Frontal cortex (tissue), 4 donors: ENCODE measurements around the gene CDKN2A. TPM values are rescaled to one million over a fixed set of nuclear protein-coding genes. Genes with fewer than 3 reads are reported as not detected.

Experiments used
- DNase-seq, 2 donors: peaks; one replicate each; pipeline ENCODE4 v3.0.0; 2012; ENCODE audit warnings: low spot score in 2 of 2
- FAIRE-seq: peaks from 2 replicates; lab custom pipeline; 2012; peaks lifted over from hg19 to GRCh38; lab: Jason Lieb, UNC
- total RNA-seq: library from RNA; depleted of rRNA; stranded (reverse); fragments of >200 nt; gene quantifications from one replicate; pipeline ENCODE4 v1.2.3, GENCODE V29; 2014
- donor health status: control.
- donor health status: control.
- donor health status: control.

The CDKN2A gene
- total RNA-seq, 1 donor from 2014 or later: under 0.01 TPM

DNA sequence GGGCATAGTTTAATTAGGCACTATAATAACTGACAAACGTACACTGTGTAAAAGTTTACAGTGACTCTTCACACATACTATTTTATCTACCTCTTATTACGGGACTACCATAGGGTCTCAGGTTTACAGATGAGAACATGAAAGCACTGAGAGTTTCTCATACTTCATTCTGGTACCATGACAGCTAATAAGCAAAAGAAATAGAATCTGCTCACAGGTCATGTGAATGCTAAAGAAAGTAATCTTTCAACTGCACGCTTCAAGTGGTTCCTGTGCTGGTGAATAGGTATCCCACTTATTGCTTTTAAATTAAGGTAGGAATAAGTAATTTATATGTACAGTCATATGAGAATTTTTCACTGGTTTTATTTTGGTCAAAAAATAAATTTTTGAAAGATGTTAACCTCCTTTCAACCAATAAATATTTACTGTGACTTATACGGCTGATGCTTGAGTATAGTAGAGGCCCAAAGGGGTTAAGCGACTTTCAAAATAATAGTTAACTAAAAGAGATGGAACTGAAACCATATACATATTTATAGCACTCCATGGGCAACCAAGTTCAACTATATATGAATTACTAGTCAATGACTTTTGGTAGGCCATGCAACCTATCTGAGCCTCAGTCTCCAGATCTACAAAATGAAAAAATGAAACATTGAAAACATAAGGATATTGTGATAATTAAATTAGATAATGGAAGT, 8.1 kb downstream of the CDKN2A start:
- no peak for FAIRE-seq
- DNase-seq: no peak

DNA sequence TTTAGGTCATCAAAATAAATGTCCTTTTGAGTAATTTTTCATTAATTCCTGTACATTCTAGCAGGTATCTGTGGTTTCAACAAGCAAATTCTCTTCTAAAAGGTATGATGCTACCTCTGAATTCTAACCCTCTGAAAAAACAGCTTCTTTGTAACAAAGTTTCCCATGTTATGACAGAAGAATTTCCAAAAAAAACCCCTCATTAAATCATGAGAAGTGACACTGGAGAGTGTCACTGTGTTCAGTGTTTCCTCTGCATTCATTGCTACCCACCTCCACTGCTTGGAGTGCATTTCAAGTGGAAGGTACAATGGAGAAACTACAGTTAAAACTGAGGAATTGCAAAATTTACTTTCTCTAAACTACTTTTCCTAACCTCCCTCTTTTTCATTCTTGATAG, 10.1 kb downstream of the CDKN2A start:
- no peak for FAIRE-seq
- no peak for DNase-seq

DNA sequence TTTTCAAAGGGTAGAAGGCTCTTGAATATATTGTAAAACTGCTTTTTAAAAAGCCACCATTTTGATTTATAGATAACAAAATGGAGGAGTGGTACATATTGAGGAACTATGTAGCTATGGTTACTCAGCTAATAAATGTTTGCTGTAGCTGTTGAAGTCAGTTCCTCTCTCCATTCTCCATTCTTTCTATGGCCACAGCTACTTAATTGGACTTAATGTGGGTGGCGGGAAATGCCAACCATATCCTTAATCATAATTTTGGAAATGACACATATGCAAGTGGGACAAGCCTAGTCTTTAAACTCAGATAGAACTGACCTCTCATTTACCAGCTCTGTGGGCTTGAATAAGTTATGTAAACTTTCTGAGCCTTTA, 10.6 kb downstream of the CDKN2A start:
- no peak for FAIRE-seq

DNA sequence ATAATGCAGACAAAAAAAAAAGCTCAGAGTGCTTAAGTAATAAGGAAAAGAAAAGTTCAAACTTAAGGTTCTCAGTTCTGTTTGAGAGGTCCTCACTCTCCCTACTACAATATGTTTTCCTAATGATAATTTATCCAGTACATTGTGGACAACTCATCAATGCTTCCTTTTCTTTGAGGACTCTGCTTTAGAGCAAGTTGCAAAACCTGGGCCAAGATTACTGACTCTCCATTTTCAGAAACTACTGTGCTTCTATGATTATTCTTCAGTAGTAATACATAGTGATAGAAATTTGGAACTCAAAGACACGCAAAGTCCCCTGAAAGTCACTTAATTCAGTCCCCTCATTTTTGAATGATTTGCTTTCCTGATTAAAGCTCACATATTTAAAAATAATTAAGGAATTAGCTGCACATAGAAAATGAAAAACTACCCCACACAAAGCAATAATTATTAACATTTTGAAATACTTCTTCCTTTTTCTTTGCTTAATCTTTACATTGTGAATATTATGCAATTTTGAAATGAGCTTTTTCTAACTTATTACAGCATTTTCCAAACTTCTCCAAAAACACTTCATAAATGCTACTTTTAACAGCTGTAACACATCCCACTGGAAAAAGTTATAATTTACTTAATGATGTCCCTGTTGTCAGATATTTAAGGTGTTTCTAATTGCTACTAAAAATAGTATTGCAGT, 11.2 kb downstream of the CDKN2A start:
- no peak for FAIRE-seq
- DNase-seq: no peak

More for the DNA sequence above, 10.6 kb downstream of the CDKN2A start:
- no peak for DNase-seq

DNA sequence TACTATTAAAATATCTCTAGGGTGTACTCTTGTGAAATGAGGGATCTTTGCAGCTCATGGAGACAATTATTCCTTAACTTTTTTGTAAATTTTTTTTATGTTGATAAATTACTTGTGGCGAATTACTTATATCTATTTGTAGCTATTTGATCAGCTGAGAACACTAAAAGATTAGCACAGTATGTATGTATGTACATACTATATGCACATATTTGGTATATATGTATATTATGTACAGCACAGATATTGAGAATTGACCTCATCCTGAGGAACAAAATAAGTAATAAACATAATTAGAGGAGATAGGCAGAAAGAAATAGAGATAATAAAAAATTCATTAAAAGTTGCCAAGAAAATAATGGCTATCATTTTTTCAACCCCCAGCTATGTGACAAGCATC, 11.8 kb downstream of the CDKN2A start:
- FAIRE-seq (no peak), DNase-seq (no peak)

DNA sequence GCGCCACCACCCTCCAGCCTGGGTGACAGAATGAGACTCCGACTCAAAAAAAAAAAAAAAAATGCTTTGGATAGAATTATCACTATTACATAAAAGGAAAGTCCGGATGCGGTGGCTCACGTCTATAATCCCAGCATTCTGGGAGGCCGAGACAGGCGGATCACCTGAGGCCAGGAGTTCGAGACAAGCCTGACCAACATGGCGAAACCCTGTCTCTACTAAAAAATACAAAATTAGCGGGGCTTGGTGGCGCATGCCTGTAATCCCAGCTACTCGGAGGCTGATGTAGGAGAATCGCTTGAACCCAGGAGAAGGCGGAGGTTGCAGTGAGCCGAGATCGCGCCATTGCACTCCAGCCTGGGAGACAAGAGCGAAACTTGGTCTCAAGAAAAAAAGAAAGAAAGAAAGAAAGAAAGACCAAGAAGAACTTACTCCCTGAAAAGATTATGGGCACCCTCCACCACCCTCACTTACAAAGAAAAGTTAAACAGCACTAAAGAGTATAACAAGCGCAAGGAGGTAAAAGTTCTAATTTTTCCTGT, 17.8 kb downstream of the CDKN2A start:
- DNase-seq: no peak
- no peak for FAIRE-seq

DNA sequence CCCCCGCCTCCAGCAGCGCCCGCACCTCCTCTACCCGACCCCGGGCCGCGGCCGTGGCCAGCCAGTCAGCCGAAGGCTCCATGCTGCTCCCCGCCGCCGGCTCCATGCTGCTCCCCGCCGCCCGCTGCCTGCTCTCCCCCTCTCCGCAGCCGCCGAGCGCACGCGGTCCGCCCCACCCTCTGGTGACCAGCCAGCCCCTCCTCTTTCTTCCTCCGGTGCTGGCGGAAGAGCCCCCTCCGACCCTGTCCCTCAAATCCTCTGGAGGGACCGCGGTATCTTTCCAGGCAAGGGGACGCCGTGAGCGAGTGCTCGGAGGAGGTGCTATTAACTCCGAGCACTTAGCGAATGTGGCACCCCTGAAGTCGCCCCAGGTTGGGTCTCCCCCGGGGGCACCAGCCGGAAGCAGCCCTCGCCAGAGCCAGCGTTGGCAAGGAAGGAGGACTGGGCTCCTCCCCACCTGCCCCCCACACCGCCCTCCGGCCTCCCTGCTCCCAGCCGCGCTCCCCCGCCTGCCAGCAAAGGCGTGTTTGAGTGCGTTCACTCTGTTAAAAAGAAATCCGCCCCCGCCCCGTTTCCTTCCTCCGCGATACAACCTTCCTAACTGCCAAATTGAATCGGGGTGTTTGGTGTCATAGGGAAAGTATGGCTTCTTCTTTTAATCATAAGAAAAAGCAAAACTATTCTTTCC, 19.3 kb downstream of the CDKN2A start:
- DNase-seq: peak in 1 of 2 donors; percentile 30
- no peak for FAIRE-seq

DNA sequence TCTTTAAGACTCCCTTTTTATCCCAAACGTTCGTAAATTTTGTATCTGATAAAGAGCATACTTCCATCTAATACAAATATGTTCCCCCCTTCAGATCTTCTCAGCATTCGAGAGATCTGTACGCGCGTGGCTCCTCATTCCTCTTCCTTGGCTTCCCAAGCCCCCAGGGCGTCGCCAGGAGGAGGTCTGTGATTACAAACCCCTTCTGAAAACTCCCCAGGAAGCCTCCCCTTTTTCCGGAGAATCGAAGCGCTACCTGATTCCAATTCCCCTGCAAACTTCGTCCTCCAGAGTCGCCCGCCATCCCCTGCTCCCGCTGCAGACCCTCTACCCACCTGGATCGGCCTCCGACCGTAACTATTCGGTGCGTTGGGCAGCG, 19.9 kb downstream of the CDKN2A start:
- DNase-seq: no peak
- FAIRE-seq: no peak

DNA sequence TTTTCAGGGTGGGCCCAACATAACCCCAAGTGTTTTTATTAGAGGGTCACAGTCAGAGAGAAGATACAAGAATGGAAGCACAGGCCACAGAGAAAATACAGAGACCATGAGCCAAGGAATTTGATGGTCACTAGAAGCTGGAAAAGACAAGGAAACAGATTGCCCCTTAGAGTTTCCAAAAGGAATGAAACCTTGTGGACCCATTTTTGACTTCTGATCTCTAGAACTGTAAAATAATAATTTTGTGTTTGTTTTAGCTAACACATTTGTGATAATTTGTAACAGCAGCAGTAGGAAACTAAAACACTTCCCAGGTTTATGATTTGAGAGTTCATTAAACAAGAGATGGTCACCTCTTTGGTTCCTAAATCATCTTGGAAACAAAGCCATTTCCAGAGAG, 21.8 kb downstream of the CDKN2A start:
- DNase-seq (no peak), FAIRE-seq (no peak)

DNA sequence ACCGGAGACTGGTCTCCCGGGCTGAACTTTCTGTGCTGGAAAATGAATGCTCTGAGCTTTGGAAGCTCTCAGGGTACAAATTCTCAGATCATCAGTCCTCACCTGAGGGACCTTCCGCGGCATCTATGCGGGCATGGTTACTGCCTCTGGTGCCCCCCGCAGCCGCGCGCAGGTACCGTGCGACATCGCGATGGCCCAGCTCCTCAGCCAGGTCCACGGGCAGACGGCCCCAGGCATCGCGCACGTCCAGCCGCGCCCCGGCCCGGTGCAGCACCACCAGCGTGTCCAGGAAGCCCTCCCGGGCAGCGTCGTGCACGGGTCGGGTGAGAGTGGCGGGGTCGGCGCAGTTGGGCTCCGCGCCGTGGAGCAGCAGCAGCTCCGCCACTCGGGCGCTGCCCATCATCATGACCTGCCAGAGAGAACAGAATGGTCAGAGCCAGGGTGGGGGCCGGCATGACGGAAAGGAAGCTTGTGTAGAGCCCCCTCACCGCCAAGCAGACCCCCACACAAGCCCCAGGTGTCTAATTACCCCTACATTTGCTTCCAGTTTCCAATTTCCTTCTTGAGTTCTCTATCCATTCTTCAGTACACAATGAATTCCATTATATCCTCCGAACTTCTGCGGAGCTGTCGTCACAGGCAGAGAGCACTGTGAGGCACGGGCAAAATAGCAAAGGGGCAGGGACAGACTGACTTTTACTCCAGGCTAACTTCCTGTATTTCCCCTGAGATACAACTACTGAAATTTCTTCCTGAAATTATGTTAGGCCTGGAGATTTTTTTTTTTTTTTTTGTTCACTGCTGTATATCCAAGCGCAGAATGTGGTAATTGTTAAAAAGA, 23.2 kb downstream of the CDKN2A start:
- DNase-seq (no peak), FAIRE-seq (no peak)

DNA sequence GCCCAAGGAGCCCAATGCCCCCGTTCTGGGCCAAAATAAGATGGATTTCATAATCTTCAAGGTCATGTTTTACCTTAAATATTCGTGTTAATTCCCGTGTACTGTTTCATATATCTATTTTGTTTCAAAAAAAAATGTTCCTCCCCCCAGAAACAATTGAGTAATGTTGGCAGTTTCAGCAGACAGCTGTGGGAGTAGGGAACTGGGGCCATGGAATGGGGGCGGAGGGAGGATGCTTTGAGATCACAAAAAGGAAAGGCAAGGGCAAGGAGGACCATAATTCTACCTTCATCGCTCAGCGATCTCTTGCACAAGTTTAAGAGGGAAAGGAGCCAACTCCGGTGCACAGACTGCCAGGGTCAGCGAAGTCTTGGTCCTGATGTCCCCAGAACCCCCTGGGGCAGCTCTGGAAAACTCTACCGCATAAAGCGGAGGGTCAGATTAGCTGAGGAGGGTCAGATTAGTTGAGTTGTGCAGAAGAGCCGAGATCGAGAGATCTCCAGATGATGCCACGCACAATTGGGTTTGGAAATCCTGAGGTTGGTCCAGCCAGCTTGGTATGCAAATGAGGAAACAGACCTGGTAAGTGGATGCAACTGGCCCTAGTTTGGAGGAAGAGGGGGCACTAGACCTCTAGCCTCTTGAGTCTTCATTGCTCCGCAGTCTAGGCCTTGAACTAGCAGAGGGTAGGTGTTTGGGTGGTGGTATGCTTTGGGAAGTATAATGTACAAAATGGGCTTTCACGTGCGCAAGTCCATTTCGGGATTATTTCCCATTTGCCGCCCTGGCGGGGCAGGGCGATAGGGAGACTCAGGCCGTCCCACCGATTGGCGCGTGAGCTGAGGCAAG, 24.0 kb downstream of the CDKN2A start:
- DNase-seq: no peak
- no peak for FAIRE-seq

DNA sequence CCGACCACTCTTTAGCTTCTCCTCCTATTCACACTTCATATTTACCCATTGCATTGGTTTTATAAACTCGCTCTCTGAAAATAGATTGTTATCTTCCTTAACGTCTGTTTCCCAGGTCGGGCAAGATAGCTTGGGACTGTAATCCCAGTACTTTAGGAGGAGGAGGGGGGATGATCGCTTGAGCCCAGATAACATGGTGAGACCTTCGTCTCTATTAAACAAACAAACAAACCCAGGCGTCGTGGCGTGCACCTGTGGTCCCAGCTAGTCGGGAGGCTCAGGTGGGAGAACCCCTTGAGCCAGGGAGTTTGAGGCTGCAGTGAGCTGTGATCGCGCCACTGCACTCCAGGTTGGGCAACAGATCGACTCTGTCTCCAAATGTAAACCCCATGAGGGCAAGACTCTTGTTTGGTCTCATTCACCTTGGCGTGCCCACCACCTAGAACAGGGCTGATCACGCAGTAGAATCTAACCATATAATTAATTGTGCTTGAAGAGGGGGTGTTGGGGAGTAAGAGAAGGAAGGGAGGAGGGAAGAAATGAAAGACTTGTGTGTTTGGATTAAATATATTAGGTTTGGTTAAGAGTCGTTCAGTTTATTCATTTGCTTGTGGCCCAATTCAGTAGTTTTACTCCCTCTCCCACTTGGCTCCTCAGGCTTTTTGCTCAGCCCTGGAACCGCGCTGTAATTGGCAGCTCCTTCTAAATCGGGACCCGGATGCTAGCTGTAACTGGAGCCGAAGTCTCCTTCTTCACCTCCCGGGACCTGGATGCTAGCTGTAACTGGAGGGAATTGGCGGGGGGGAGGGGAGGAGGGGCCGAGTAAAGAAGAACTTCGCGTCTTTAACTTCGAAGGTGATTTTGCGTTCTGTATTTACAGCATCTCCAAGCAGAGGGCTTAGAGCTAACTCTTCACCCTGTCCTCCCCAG, 24.9 kb downstream of the CDKN2A start:
- FAIRE-seq (no peak), DNase-seq (no peak)

DNA sequence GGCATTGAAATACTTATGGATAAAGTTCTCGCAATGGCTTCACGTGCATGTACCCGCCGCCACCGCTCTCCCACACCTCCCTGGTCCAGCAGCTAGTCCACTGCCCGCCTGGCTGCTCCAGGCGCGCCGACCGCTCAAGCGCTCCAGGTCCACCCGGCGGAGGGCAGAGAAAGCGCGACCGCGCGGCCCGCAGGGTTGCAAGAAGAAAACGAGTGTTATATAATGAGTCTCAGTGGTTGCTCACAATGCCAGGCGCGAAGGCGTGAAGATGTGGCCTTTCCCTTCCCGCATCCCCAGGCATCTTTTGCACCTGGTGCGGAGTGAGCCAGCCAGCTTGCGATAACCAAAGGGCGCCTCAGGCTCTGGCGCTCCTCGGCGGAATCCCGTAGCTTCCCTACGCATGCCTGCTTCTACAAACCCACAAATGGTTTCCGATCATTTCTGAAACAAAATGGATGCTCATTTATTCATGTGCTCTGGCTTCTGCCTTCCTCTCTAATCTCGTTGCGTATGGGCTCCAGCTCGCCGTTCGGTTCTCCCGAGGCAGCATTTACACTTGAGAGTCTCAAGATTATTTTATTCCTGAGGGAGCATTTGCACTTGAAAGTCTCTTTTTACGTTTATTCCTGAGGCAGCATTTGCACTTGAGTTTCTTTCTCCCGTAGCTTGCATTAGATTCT, 25.7 kb downstream of the CDKN2A start:
- DNase-seq (no peak), FAIRE-seq (no peak)

DNA sequence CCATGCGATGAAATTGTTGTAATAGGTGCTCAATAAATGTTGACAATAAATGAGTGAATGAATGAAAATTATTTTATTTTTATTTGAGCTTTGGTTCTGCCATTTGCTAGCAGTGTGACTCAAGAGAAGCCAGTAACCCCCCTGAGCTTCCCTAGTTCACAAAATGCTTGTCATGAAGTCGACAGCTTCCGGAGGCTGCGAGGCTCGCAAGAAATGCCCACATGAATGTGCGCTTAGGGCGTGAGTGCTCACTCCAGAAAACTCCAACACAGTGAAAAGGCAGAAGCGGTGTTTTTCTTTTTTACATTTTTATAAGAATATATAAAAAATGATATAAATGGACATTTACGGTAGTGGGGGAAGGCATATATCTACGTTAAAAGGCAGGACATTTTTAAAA, 26.5 kb downstream of the CDKN2A start:
- DNase-seq (no peak), FAIRE-seq (no peak)

DNA sequence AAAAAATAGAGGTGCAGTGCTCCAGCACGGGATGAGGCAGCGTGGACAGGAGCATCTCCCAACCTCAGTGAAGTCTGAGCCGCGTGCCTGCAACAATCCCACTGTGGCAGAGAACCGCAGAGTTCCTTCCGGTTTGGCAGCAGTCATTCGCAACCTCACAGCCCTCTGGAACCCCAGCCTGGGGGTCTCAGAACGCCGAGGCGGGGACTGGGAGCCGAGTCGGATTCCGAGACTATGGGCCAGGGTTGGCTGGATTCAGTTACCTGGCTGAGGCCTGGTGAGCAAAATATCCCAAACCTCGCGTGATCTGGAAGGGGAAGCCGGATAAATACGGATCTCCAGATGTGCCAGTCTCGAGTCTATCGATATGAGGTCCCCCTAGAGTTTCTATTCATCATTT, 27.0 kb downstream of the CDKN2A start:
- FAIRE-seq: no peak
- no peak for DNase-seq

DNA sequence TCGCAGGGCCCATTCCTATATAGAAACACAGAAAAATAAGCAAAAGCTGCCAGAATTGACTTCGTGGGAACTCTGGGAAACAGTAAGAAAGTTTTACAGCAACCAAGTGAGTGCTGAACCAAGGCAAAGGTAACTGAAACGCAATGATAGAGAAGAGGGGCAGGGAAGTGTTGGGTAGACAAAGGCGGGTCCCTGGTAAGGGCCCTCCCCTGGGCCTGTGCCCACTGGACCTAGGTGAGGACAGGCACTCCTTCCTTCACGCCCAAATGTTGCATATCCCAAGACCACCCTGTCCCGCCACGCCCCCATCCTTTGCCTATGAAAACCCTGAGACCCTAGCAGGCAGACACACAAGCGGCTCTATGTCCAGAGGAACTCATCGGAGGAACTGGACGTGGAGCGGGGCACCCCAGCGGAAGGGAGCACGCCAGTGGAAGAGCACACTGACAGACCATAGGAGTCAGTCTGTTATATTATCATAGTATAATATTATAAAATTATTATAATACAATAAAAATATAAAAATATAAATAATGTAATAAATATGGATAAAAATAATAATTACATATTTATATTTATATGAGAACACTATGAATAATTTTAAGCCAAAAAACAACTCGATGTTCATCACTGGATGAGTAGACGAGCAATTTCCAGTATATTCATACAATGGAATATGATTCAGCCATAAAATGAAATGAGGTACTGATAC, 27.9 kb downstream of the CDKN2A start:
- FAIRE-seq (no peak), DNase-seq (no peak)

DNA sequence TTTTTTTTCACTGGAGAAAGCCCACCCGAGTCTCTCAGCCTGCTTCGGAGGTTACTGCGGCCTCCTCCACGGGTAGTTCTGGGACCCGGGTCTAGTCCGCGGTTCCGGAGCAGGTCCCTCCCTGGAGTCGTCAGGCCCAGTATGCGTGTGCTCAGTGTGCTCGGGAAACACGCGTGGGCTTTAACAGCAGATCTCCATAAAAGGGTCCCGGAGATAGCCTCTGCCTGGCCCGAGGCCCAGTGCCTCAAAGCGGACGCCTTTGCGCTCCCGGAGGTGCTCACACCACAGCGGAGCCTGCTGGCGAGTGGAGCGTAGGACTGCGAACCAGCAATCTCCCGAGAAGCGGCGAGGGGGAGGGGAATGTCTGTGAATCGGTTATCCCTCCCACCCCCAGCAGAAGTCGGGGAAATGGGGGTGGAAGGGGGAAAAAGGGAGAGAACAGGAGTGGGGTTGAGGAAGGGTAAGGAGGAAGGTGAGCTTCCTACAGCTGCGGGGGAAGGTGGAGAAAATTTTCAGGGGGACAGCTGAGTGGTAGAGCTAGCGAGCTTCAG, 28.7 kb downstream of the CDKN2A start:
- DNase-seq (peak in 1 of 2 donors; percentile 27), FAIRE-seq (no peak)
